CD4-positive, alpha-beta T cell treated with Interleukin-4 for 4 hours (primary cell): ENCODE data around the gene NCAM2.

Experiments used
- DNase-seq: peaks from one replicate; pipeline ENCODE4 v3.0.0-alpha.2; 2020

The NCAM2 gene

DNA sequence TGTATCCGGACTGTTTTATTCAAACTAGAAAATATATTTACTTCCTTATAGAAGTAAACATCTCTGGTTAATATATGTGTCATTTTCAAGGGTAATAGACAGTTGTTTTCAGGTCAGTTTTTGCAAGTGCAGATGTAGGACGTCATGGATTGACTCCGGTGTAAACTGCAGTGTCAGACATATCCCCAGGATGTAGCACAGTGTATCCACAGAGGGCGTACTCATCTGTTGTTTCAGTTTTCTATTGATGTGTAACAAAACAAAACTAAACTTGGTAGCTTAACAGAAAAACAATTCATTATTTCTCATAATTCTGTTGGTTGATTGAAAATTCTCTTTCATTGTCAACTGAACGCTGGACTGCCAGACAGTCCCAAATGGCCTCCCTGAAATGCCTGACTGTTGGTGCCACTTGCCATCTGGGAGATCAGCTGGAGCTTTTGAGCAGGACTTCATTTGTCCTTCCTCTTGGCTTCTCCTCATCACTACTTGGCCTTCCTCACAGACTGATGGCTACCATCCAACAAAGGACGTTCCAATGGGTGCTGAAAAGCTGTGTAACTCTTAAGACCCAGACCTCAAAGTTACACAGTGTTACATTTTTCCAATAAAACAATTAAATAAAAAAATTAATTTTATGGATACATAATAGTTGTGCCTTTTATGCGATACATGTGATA lies 181.6 kb downstream of the NCAM2 start:
- no peak for DNase-seq

- no peak for DNase-seq
Measured at GRCh38 chr21:21182401-21183010, 184.3 kb downstream of the NCAM2 start.

GRCh38 chr21:21183092-21183491 lies 184.9 kb downstream of the NCAM2 start:
- no peak for DNase-seq

DNA sequence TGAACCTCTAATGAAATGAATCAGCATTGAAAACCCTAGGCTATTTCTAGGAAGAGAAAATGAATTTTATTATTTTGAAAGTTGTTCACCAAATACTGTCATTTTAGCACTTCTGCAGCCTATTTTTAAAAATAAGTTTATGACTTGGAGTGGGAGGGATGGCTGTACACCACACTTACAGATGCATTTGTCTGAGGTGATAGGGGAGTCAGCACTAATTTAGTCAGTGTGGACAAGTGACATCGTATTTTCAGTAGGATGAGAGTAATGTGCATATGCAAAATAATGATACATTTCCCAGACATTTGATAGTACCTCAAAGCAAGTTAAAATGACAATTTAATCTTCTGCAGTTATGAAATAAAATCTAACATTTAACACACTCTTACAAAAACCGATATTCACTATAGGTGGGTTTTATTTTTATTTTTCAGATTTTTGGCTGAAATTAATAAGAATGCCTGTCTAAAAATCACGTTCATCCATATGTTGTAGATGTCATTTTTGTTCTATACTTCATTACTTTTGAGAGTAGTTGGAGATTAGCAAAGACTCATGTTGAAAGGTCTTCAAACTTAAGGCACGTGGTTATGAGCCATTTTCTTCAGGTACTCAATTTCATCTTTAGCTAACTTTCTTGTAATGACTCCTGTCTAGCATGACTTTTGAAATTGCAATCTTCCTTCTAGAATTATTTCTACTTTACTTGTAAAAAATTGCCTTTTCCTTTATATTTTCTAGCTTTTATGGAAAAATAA lies 186.7 kb downstream of the NCAM2 start:
- DNase-seq, result no peak

DNA sequence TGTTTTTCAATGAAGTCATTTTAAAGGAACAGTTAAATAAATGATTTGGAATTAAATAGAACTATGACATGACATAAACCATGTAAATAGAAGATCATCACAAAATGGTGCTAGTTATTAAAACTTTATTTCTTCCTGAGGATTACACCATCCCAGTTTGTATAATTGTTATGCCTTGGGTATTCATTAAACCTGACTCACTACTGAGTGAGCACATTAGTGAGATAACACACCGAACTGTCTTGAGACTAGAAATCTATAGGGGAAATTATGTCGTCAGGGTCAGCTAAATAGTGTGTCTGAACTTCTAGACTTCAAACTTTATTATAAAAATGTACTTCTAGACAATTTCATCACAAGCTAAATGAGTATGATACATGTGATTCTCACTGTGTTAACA lies 189.4 kb downstream of the NCAM2 start:
- DNase-seq, result no peak

DNA sequence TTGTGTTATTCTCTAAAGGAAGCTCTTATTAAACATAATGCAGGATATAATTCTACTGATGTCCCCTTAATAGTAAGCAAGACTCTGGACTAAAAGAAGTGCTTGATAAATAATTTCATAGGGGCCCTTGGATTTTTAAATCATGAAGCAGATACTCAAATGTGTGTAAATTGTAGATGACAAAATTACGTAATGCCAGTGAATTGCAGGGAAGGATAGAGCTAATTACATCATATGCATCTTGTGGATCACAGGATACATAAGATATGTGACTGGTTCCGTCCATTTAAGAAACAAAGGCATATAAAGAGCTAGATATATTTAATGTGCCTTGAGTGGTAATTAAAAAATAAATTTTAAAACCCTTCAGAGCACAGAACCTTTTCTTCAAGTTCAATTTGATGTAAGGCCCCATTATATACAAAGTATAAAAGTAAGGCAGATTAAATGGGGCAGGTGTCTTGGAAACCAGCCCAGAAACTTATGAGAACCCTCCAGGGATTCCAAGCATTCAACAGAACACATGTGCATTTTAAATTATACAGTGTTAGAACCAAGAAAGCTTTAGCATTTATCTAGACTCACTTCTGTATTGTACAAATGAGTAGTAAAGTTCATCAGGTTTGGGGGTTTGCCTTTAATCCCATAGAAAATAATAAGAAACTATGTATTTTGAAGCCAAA lies 190.4 kb downstream of the NCAM2 start:
- no peak for DNase-seq

GRCh38 chr21:21195417-21195943 lies 197.3 kb downstream of the NCAM2 start:
- no peak for DNase-seq

DNA sequence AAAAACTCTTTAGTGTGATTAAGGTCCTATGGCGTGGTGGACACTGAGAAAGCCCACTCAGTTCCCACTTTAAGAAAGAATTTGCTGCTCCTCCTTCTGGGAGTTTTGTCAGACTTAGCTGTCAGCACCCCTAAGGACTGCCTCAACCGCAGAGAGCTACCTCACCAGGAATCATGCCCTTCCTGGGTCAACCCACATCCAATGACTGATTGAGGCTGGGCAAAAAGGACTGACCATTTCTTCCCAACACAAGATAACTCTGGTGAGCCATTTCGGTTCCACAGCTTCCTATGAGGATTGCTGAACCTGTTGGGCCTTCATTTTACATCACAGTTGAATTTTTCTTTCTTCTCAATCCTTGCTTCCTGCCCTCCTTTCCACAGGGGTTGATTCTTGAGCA lies 197.9 kb downstream of the NCAM2 start:
- DNase-seq, result no peak

DNA sequence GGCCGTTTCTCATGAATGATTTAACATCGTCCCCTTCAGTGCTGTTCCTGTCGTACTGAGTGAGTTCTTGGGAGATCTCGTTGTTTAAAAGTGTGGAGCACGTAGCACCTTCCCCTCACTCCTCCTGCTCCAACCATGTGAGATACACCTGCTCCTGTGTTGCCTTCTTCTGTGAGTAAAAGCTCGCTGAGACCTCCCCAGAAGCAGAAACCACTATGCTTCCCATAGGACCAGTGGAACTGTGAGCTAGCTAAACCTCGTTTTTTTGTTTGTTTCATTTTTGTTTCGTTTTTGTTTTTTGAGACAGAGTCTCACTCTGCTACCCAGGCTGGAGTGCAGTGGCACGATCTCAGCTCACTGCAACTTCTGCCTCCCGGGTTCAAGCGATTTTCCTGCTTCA lies 198.6 kb downstream of the NCAM2 start:
- DNase-seq, result no peak

- DNase-seq, result no peak
Measured at GRCh38 chr21:21199342-21200102, 201.3 kb downstream of the NCAM2 start.

GRCh38 chr21:21200103-21200938 lies 202.1 kb downstream of the NCAM2 start:
- DNase-seq, result no peak

DNA sequence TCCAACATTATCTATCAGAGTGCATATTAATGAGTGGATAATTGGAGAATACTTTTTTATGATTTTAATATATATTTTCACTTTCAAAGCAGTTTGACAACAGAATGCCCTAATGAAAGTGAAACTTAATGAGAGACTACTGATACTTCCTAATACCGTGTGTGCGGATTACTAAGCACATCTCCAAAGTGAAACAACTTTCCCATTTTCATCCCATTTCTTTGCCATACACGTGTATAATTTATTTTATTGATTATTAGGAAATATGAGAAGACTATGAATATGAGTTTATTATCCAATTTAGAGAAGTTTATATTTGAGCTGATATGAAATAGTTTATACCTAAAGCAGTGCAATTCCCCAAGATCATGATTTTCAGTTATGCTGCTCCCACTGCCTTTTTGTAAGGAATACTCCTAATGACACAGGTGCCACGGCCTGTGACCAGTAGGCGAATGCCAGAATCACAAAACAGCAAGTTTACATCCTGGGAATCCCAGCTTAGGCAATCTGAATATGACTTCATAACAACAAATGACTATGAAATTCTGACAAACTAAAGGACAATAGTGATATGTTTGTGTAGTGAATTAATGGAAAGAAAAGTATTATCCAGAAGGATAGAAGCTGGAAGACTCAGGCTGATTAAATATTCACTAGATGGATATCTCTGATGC lies 202.9 kb downstream of the NCAM2 start:
- no peak for DNase-seq

- DNase-seq, result no peak
Measured at GRCh38 chr21:21203822-21204339, 205.7 kb downstream of the NCAM2 start.

DNA sequence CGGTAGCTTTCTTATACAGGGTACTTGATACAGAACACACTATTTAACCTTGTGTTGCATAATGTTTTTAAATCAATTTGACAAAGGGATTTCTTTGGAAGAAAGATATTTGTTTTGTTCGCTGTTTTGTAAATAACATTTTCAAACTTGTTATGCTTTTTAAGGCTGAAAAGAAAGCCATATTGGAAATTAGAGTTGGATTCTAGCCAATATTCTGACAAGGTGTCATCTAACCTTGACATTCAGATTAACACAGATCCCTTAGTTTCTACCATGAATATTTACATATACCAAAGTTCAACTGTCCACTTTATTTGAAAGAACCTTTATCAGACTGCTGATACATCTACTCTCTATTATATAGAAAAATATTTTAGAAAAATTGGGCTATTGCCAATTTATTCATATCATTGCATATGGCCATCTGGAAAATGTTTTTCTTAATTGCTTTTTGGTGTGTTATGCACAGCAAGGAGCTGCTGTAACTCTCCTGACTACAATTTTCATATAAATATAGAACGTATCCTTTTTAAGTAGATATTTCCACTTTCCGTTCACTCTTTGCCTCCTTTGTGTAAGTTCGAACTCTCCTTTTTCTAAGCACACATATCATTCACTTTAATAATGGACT lies 206.3 kb downstream of the NCAM2 start:
- DNase-seq, result no peak

DNA sequence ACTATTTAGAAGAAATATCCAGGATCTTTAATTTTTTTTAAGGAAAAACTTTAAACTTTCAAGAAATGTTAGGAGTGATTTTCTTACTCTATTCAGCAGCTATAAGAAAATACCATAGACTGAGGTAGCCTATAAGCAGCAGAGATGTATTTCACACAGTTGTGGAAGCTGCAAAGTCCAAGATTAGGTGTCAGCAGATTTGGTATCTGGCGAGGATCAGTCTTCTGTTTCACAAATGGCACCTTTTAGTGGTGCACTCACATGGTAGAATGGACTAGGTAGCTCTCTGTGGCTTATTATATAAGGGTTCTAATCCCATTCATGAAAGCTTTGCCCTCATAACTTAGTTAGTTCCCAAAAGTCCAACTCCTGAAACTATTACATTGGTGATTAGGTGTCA lies 207.4 kb downstream of the NCAM2 start:
- no peak for DNase-seq

DNA sequence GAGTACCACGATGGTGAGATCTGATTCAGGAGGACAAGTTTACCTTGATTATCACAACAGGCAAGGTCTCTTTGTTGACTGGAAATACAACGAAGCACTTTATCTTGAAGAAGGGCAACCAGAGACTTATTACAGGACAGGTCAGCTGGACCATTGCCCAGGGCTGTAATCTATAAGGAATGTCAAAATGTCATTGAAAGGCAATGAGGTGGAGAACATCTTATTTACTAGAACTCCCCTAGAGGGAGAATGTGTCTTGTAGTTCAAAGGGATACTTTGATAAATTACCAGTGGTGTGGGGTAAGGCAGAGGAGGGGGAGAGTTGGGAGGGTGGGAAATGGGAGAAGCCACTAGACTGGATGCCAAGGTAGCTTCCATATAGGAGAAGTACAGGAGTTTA lies 212.3 kb downstream of the NCAM2 start:
- DNase-seq, result no peak

- no peak for DNase-seq
Measured at GRCh38 chr21:21213297-21213696, 215.1 kb downstream of the NCAM2 start.

DNA sequence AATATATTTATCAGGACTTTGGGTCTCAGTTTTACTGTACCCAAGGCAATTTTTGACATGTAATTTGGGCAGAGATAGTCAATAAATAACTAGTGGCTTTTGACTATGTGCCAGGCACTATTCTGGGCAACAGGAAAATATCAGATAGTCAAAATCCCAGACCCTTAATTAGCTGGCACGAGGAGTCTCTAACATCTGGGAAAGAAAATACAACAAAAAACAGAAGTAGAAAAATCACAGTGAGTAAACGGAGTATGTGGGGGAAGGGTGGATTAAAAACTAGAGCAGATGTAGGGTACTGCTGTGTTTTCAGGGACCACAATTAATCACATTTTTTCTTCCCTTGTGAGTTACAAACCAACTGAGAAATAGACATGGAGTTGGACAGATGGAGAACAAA lies 217.8 kb downstream of the NCAM2 start:
- no peak for DNase-seq

DNA sequence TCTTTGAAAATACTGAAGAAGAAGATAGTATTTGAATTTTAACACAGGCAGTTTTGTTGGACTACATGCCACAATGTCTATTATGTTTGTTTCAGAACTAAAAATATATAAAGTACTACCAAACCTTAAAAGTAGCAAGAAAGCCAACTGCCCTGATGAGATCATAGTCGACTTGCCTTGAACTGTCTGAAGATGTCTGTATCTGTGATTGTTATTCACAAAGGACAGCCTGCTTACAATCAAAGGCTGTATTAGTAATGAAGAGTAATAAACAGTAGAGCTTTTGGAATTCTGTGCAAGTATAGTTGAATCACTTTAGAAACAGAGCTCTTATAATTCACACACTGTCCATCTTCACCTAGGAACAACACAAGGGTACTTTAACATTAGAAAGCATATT lies 228.3 kb downstream of the NCAM2 start:
- no peak for DNase-seq

- DNase-seq, result no peak
Measured at GRCh38 chr21:21230672-21231071, 232.5 kb downstream of the NCAM2 start.
